HG03571 (cell line): ENCODE data around the gene AMACR.

Experiments
- ATAC-seq: cut with Tn5 transposase; IDR thresholded peaks from one replicate; pipeline ENCODE4 v1.9.1; 2021; ENCODE audit not compliant: unreplicated experiment

AMACR gene

DNA sequence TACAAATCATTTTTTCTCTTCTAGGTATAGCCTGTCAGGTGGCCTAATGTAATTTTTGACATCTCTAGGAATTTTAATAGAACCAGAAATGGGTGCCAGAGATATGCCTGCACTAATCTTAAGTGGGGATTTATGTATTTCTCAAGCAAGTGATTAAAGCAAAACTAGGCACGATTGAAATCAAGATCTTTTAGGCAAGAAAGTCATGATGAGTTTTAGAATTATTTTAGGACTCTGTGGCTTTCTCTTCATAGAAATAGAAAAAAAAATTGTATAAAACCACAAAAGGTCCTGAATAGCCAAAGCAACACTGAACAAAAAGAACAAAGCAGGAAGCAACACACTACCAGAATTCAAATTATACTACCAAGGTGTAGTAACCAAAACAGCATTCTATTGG lies 952 bp upstream of the AMACR start:
- ATAC-seq = no peak

- ATAC-seq = no peak
Measured at GRCh38 chr5:34007201-34007620, 639 bp downstream of the AMACR start.

DNA sequence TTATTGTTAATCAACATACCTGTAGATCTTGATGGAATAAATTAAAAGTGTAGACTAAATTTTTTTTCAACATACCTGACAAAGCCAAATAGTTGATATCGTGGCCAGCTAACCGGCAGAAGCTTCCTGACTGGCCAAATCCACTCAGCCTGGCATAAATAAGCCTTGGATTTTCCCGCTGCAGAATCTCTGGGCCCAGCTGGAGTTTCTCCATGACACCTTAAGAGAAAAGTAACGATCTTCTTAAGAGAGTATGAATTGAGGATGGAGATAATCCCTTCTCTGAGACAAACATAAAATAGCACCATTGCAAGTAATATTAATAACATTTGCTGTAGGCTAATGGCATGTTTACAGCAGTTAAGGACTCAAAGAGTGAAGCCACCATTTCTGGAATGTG lies 2.2 kb downstream of the AMACR start:
- no peak for ATAC-seq

- ATAC-seq = no peak
Measured at GRCh38 chr5:34005211-34005610, 2.6 kb downstream of the AMACR start.

GRCh38 chr5:34003941-34004340 lies 3.9 kb downstream of the AMACR start:
- ATAC-seq = no peak

GRCh38 chr5:34002629-34003328 lies 5.1 kb downstream of the AMACR start:
- no peak for ATAC-seq

DNA sequence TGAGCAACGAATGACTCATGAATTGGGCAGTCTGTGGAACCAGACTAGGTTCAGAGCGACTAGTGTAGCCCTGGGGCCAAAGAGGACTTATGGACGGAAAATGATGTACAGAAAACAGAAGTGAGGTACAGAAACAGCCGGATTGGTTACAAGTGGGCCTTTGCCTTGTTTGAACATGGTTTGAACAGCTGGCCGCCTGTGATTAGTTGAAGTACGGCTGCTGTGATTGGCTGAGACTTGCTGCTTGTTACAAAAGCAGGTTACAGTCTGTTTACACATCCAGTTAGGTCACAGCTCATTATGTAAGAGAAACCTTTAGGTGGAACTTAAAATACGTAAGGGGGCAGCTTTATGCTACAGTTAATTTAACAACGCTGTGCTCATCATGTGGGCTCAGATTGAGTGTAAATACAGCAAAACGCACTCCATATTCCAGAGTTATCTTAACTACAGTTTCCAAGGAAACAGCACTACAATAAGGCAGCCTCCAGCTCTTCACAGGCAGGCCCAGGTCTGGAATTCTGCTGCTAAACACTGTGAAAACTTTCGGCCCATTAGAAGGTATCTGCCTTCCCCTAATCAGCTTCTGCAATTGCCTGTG lies 6.5 kb downstream of the AMACR start:
- ATAC-seq = no peak

GRCh38 chr5:33999978-34000377 lies 7.9 kb downstream of the AMACR start:
- ATAC-seq = no peak

DNA sequence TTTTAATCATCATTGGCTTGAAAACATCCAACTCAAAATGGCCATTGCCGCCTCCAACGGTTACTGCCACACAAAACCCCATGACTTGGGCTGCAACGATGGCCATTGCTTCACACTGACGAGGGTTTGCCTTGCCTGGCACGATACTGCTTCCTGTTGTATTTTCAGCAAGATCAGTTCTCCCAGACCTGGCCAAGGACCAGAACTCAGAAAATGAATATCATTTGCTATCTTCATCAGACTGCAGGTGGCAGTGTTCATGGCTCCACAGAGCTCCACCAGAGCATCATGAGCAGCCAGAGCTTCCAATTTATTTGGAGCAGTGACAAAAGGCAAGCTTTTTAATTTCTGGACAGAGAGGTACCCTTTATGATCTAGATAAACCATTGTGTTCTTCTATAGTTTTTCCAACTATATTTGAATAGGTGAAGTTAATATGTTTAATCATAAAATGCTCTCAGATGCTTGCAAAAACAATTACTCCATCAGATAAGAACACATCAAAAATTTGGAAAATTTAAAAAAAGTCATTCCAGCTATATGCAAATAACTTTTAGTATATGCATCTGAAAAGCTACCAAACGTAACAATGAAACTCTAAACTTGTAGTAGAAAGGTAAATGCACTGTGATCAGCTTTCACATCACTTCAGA lies 10.4 kb downstream of the AMACR start:
- ATAC-seq = peak; percentile 59

- no peak for ATAC-seq
Measured at GRCh38 chr5:33995865-33996264, 12.0 kb downstream of the AMACR start.

DNA sequence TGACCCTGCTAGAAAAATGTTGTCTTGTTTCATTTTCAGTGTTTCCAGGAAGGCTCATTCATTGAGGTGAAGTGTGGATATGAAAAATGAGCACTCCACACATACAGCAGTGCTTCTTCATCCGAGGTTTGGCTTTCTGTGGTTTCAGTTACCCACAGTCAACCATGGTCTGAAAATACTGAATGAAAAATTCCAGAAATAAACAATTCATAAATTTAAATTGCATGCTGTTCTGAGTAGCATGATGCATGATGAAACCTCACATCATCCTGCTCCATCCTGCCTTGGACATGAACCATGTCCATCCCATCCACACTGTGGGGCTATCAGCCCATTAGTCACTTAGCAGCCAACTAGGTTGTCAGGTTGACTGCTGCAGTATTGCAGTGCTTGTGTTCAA lies 13.0 kb downstream of the AMACR start:
- ATAC-seq = no peak

DNA sequence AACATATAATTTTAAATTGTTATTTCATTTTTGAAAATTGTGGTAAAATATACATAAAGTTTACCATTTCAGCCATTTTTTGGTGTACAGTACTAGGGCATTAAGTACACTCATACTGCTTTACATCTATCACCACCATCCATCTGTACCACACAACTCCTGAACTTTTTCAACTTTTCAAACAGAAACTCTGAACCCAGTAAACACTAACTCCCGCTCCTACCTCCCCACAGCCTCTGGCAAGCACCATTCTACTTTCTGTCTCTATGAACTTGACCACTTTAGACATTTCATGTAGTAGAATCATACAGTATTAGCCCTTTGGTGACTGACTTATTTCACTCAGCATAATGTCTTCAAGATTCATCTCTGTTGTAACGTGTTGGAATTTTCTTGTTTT lies 15.0 kb downstream of the AMACR start:
- ATAC-seq = no peak

- ATAC-seq = no peak
Measured at GRCh38 chr5:33985447-33985846, 22.4 kb downstream of the AMACR start.

- ATAC-seq = no peak
Measured at GRCh38 chr5:33984671-33985124, 23.2 kb downstream of the AMACR start, which contains the start of gene SLC45A2. TSS of gene SLC45A2 (minus strand) at chr5:33984693. CDS start at chr5:33984583, 110 bp downstream.

GRCh38 chr5:33984178-33984577 lies 23.7 kb downstream of the AMACR start:
- no peak for ATAC-seq

GRCh38 chr5:33981408-33982162 lies 26.3 kb downstream of the AMACR start:
- ATAC-seq = no peak

DNA sequence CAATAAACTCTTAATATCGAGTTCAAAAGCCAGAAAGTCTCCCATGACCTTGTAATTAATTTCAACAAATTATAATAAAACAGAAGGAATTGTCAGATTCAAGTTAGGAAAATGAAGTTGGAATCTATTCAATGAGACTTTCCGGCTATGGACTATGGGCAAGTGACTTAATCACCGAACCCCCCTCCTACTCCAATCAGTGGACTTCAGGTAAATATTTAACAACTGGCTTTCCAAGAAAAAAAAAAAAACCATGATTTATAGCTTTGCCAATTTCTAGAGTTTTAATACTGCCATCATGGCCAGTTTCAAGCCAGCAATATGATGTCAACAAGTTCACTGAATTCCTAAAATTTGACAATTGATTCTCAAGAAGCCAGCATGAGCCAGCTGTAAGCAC lies 27.8 kb downstream of the AMACR start:
- no peak for ATAC-seq

GRCh38 chr5:33978306-33978705 lies 29.5 kb downstream of the AMACR start:
- no peak for ATAC-seq

GRCh38 chr5:33976307-33976706 lies 31.5 kb downstream of the AMACR start:
- ATAC-seq = no peak

- ATAC-seq = no peak
Measured at GRCh38 chr5:33975852-33976251, 32.0 kb downstream of the AMACR start.

GRCh38 chr5:33973271-33973670 lies 34.6 kb downstream of the AMACR start:
- ATAC-seq = no peak
